Measurements from ENCODE around the gene MEF2D. TPM values are rescaled to one million over a fixed set of nuclear protein-coding genes. Genes with fewer than 3 reads are reported as not detected.
A peak's percentile ranks its signal among the peaks of the same experiment; 100 is the strongest.

The MEF2D gene
- total RNA-seq, 6 donors from 2014 or later = 42.7 to 146 (median 58.7) TPM

DNA sequence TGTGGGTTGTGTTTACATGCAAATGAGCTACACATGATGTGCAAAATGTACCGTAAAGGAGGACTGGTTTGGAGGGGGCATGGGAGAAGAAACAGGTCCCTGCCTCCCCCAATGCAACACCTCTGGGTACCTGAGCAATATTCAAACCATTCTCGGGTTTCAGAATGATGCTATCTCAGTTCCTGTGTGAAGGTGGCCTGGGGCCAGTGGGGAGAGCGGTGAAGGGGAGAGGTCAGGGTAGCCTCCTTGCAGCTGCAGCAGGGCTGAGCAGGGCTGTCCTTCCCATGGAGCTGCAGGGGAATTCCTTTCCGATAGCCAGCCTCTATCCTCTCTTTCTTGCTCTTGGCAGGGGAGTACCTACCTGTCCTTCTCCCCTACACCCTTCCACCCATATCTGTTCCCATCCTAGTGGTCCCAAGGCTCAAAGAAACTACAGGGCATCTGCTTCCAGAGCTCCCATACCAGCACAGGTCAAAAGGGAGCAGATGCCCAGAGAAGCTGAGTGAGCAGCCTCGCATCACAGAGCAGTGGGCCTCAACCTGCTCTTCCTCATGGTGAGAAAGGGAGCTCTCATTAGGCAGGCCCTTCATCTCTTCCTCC, 11.9 kb downstream of the MEF2D start:
- Histone ChIP-seq H3K4me3 (peak overlapping the region in 1 of 4 donors; percentile 16), H3K27me3 (no peaks in the 10 kb centered on the region), H3K27ac (peak overlapping the region; percentile 59 to 88 (median 80)), H3K9me3 (no peaks in the 10 kb centered on the region), H3K36me3 (peaks cover 0 to 6% (median under 1%) of the 10 kb centered on the region in 4 donors), H3K4me1 (peaks cover 76 to 94% (median 81%) of the 10 kb centered on the region in 4 donors)
- TF ChIP-seq EP300 (IDR thresholded peaks at IDR 0.05) (no peak), POLR2AphosphoS5 (IDR thresholded peaks at IDR 0.05) (no peak)
- TF ChIP-seq, protein P1, sequence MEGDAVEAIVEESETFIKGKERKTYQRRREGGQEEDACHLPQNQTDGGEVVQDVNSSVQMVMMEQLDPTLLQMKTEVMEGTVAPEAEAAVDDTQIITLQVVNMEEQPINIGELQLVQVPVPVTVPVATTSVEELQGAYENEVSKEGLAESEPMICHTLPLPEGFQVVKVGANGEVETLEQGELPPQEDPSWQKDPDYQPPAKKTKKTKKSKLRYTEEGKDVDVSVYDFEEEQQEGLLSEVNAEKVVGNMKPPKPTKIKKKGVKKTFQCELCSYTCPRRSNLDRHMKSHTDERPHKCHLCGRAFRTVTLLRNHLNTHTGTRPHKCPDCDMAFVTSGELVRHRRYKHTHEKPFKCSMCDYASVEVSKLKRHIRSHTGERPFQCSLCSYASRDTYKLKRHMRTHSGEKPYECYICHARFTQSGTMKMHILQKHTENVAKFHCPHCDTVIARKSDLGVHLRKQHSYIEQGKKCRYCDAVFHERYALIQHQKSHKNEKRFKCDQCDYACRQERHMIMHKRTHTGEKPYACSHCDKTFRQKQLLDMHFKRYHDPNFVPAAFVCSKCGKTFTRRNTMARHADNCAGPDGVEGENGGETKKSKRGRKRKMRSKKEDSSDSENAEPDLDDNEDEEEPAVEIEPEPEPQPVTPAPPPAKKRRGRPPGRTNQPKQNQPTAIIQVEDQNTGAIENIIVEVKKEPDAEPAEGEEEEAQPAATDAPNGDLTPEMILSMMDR (IDR thresholded peaks at IDR 0.05) = no peak
- DNase-seq (no peak), ATAC-seq (ENCODE audit: low FRiP score in 2 of 2) (no peak)
- WGBS, 2 donors = 62 to 65% methylated on average over 4 to 5 of the region's 5 CpGs

DNA sequence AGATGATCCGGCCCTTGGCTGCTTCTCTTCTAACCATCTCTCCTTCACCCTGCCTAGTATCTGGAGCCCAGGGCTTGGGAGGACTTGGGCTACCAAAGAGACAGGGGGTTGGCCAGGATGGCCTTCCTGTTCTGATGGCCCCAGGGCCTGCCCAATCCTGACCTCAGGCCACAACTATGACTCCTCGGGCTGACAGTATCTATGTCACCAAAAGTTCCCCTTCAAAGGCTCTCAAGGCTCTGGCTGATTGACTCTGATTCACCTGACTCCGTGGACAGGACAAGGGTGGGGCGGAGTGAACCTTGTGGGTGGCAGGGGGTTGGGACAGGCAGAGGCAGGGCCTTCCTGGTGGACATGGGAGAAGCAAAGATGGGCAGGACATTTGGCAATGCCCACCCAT, 12.7 kb downstream of the MEF2D start:
- WGBS, 2 donors = 56 to 57% methylated on average over 4 of the region's 4 CpGs
- peaks cover 68 to 94% (median 75%) of the 10 kb centered on the region in 4 donors for H3K4me1 ChIP-seq
- H3K27me3 ChIP-seq = no peaks in the 10 kb centered on the region
- H3K4me3 ChIP-seq = no peak overlapping the region
- H3K36me3 ChIP-seq = peaks cover 0 to 11% (median 5%) of the 10 kb centered on the region in 4 donors
- no peak for ATAC-seq (ENCODE audit: low FRiP score in 2 of 2)
- no peak for DNase-seq
- TF ChIP-seq EP300 (IDR thresholded peaks at IDR 0.05) (no peak), POLR2AphosphoS5 (IDR thresholded peaks at IDR 0.05) (no peak), POLR2A (IDR thresholded peaks at IDR 0.05) (no peak)
- TF ChIP-seq, protein P1 (IDR thresholded peaks at IDR 0.05) = no peak
- no peaks in the 10 kb centered on the region for H3K9me3 ChIP-seq
- H3K27ac ChIP-seq = peak overlapping the region in 3 of 4 donors; percentile 55 to 88 (median 83)

DNA sequence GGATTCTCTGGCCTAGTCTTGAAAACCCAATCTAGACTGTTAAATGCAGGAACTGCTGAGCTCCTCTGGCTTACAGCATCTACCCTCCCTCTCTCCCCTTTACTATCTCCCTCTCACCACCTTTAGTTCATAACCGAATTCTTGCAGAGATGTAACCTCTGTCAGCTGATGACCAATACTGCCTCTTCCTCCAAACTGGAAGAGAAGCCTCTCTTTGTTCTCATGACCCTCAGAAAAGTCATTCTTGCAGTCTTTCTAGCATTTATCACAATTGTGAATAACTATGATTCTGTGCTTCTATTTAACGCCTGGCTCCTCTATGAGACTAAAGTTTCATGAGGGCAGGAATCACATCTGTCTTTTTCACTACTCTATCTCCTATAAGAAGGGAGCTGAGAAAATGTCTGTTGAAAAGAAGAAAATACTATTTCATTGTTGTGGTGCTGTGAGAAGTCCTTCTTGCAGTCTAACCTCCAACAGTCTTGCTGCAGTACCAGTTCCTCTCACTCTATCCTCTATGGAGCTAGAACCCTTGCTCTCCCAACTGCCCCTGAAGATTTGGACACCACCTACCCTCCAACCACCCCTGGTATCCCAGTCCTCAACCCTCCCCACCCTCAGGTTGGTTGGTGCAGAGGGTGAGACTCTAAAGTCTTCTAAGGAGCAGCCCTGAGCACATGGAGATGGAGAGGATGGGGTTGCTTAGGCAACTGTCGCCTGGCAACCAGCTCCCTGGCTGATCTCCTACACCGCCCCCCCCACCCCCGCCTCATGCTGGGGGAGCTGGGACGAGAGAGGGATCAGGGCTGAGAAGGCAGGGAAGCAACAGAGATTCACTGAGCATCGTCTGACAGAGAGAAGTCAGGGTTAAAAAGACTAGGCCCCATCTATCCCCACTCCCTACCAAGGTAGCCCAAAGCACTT, 13.9 kb downstream of the MEF2D start:
- DNase-seq = no peak
- no peak overlapping the region for H3K4me3 ChIP-seq
- TF ChIP-seq, protein P1 (IDR thresholded peaks at IDR 0.05) = no peak
- TF ChIP-seq POLR2A (IDR thresholded peaks at IDR 0.05) = no peak
- no peak for TF ChIP-seq EP300 (IDR thresholded peaks at IDR 0.05)
- TF ChIP-seq POLR2AphosphoS5 (IDR thresholded peaks at IDR 0.05) = no peak
- H3K9me3 ChIP-seq = no peaks in the 10 kb centered on the region
- WGBS, 2 donors = 85 to 88% methylated on average over 4 to 7 of the region's 7 CpGs
- H3K27ac ChIP-seq = peak overlapping the region in 1 of 4 donors; percentile 24
- H3K4me1 ChIP-seq = peaks cover 59 to 83% (median 68%) of the 10 kb centered on the region in 4 donors
- H3K27me3 ChIP-seq = no peaks in the 10 kb centered on the region
- peaks cover 8 to 22% (median 17%) of the 10 kb centered on the region in 4 donors for H3K36me3 ChIP-seq
- no peak for ATAC-seq (ENCODE audit: low FRiP score in 2 of 2)

DNA sequence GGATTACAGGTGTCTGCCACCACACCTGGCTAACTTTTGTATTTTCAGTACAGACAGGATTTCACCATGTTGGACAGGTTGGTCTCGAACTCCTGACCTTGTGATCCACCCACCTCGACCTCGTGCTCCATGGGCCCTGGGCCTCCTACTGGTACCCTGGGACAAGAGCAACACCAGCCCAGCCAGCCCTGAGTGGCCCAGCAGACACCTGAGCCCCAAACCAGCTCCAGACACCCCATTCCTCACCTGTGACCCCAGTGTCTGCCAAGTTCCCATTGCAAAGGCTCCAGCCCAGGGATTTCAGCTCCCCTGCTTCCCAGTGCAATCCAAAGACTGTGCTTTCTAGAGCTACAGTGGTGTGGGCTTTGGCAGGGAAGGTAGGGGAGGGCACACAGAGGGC, 14.6 kb downstream of the MEF2D start:
- DNase-seq (no peak), ATAC-seq (ENCODE audit: low FRiP score in 2 of 2) (no peak)
- Histone ChIP-seq H3K36me3 (peaks cover 15 to 29% (median 24%) of the 10 kb centered on the region in 4 donors), H3K4me1 (peaks cover 57 to 83% (median 64%) of the 10 kb centered on the region in 4 donors), H3K27me3 (no peaks in the 10 kb centered on the region), H3K9me3 (no peaks in the 10 kb centered on the region), H3K4me3 (no peak overlapping the region), H3K27ac (no peak overlapping the region)
- TF ChIP-seq, protein P1 (IDR thresholded peaks at IDR 0.05) = no peak
- TF ChIP-seq EP300 (IDR thresholded peaks at IDR 0.05) = no peak
- TF ChIP-seq POLR2AphosphoS5 (IDR thresholded peaks at IDR 0.05) = no peak
- TF ChIP-seq POLR2A (IDR thresholded peaks at IDR 0.05) = no peak
- WGBS, 2 donors = 94 to 100% methylated on average over 3 of the region's 3 CpGs
